Measurements from ENCODE around the gene C1QTNF12.

Gene C1QTNF12

DNA sequence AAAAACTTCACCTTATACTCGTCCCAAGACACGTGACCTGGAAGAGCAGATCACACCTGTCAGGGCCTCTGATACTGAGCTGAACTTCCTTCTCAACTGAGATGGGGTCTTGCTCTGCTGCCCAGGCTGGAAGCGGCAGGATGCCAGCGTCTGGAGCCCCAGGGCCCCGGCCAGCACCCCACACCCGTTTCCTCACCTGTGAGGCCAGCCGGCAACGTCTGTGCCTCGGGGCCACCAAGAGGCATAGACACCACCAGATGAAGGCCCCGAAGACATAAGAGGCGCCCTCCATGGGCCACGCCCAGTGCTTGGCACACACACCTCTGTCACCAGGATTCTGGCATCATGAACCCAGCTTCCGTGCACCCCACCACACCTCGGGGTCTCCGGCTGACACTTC lies 23.2 kb downstream of the C1QTNF12 start:
- Histone ChIP-seq H3K27ac (ENCODE audit: low read depth, low read length) (no peak overlapping the region), H3K4me3 (ENCODE audit: low read depth in 1 of 5, low read length in 5 of 5) (no peak overlapping the region), H3K9me3 (ENCODE audit: control insufficient read depth in 5 of 5, low read length in 5 of 5) (no peaks in the 10 kb centered on the region), H3K27me3 (ENCODE audit: control insufficient read depth in 5 of 5, insufficient read depth in 4 of 5, low read length in 5 of 5) (no peaks in the 10 kb centered on the region), H3K9ac (ENCODE audit: low read length in 5 of 5) (no peak overlapping the region), H3K4me1 (ENCODE audit: control insufficient read depth in 5 of 5, insufficient read depth in 5 of 5, low read length in 5 of 5) (no peaks in the 10 kb centered on the region), H3K36me3 (ENCODE audit: control insufficient read depth in 5 of 5, insufficient read depth in 5 of 5, low read length in 5 of 5) (peaks cover 0 to 96% (median 85%) of the 10 kb centered on the region in 5 donors)

DNA sequence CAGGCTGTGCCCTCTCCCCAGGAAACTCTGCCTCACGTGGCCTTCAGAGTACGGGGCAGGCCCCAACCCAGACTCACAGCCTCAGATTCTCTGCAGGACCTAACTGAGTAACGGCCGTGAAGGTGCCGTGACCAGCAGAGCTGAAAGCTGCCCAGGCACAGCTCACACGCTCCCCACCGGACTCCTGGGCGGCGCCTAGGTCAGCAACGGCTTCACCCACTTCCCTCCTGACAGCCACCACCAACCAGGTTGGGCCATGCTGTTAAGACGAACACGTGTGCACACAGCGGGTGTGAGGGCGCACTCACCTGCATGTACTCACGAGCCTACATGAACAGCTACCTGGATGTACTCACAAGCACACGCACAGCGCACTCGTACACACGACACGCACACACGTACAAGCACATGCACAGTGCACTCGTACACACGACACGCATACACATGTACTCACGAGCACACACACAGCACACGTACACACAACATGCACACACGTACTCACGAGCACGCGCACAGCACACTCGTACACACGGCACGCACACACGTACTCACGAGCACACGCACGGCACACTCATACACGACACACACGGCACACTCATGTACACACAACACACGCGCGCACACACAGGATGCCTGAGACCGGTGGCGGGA lies 23.8 kb downstream of the C1QTNF12 start:
- Histone ChIP-seq H3K4me1 (ENCODE audit: control insufficient read depth in 5 of 5, insufficient read depth in 5 of 5, low read length in 5 of 5) (peaks cover 0 to 1% (median 0%) of the 10 kb centered on the region in 5 donors), H3K4me3 (ENCODE audit: low read depth in 1 of 5, low read length in 5 of 5) (no peak overlapping the region), H3K27ac (ENCODE audit: low read depth, low read length) (no peak overlapping the region), H3K9me3 (ENCODE audit: control insufficient read depth in 5 of 5, low read length in 5 of 5) (no peaks in the 10 kb centered on the region), H3K36me3 (ENCODE audit: control insufficient read depth in 5 of 5, insufficient read depth in 5 of 5, low read length in 5 of 5) (peaks cover 0 to 96% (median 85%) of the 10 kb centered on the region in 5 donors), H3K27me3 (ENCODE audit: control insufficient read depth in 5 of 5, insufficient read depth in 4 of 5, low read length in 5 of 5) (no peaks in the 10 kb centered on the region), H3K9ac (ENCODE audit: low read length in 5 of 5) (no peak overlapping the region)

DNA sequence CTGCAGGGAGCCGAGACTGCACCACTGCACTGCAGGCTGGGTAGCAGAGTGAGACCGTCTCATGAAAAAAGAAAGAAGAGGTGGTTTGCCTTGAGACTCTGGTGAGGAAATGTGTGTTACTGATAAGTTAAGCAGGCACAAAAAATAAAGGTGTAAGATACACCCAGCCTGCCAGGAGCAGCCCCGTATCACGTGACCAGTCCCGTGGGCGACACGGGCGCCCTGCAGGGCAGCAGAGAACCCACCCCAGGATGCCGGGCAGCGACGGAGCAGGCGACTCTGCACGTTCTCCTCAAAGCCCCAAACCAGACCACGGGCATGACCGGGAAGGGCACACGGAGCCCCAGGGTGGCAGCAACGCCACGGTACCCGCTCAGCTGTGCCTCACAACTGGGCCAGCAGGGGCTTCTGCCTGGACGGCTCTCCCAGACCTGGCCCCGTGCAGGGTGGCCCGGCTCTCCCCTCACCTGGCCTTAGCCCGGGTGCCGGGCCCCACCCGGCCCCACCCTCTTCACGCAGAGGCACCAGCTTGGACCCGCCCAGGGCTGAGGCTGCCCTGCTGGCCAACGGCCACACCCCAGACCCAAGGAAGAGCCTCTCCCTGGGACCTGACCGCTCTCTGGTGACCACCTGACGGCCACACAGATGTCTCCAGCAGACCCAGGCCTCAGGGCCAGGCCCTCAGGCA lies 24.5 kb downstream of the C1QTNF12 start:
- Histone ChIP-seq H3K27ac (ENCODE audit: low read depth, low read length) (no peak overlapping the region), H3K4me3 (ENCODE audit: low read depth in 1 of 5, low read length in 5 of 5) (no peak overlapping the region), H3K9ac (ENCODE audit: low read length in 5 of 5) (no peak overlapping the region), H3K4me1 (ENCODE audit: control insufficient read depth in 5 of 5, insufficient read depth in 5 of 5, low read length in 5 of 5) (peaks cover 0 to 5% (median under 1%) of the 10 kb centered on the region in 5 donors), H3K9me3 (ENCODE audit: control insufficient read depth in 5 of 5, low read length in 5 of 5) (no peaks in the 10 kb centered on the region), H3K36me3 (ENCODE audit: control insufficient read depth in 5 of 5, insufficient read depth in 5 of 5, low read length in 5 of 5) (peaks cover 0 to 97% (median 86%) of the 10 kb centered on the region in 5 donors), H3K27me3 (ENCODE audit: control insufficient read depth in 5 of 5, insufficient read depth in 4 of 5, low read length in 5 of 5) (no peaks in the 10 kb centered on the region)

DNA sequence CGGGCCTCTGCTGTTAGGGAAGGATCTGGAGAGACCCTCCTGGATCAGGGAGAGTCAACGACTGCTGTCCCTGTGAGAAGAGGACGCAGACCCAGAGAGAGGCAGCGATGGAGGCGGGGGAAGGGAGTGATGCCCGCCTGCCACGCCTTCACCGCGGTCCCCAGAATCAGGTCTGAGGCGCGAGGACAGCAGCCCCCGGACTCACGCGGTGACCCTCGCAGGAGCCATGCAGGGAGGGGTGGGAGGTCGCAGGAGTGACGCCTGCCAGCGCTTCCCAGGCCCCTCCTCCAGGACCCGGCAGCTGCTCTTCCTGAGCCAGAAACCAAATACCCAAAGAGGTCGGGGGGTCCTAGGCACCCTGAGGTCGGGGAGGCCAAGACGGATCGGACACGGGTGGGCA lies 26.3 kb downstream of the C1QTNF12 start:
- no peak overlapping the region for H3K9ac ChIP-seq (ENCODE audit: low read length in 5 of 5)
- peaks cover 0 to 93% (median 73%) of the 10 kb centered on the region in 5 donors for H3K36me3 ChIP-seq (ENCODE audit: control insufficient read depth in 5 of 5, insufficient read depth in 5 of 5, low read length in 5 of 5)
- no peaks in the 10 kb centered on the region for H3K9me3 ChIP-seq (ENCODE audit: control insufficient read depth in 5 of 5, low read length in 5 of 5)
- H3K27me3 ChIP-seq (ENCODE audit: control insufficient read depth in 5 of 5, insufficient read depth in 4 of 5, low read length in 5 of 5) = no peaks in the 10 kb centered on the region
- no peak overlapping the region for H3K4me3 ChIP-seq (ENCODE audit: low read depth in 1 of 5, low read length in 5 of 5)
- H3K27ac ChIP-seq (ENCODE audit: low read depth, low read length) = no peak overlapping the region
- H3K4me1 ChIP-seq (ENCODE audit: control insufficient read depth in 5 of 5, insufficient read depth in 5 of 5, low read length in 5 of 5) = peaks cover 0 to 22% (median 10%) of the 10 kb centered on the region in 5 donors

DNA sequence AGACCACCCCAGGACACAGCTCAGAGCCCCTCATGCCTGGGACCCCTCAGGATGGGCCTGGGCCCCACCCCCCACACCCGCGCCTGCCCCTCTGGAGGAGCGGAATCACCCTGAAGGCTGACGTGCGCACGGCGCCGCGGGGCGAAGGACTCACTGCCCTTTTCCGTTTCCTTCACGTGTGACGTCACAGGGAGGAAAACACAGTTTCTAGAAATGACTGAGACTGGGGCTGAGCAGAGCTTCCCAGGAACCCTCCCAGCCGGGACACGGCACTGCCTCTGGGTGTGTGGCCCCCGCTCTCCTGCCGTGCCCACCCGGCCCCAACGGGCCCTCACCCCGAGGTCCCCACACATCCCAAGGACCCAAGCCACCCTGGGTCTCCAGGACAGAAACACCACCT lies 27.2 kb downstream of the C1QTNF12 start:
- H3K4me1 ChIP-seq (ENCODE audit: control insufficient read depth in 5 of 5, insufficient read depth in 5 of 5, low read length in 5 of 5) = peaks cover 0 to 31% (median 18%) of the 10 kb centered on the region in 5 donors
- H3K9me3 ChIP-seq (ENCODE audit: control insufficient read depth in 5 of 5, low read length in 5 of 5) = no peaks in the 10 kb centered on the region
- H3K27me3 ChIP-seq (ENCODE audit: control insufficient read depth in 5 of 5, insufficient read depth in 4 of 5, low read length in 5 of 5) = no peaks in the 10 kb centered on the region
- peaks cover 0 to 84% (median 65%) of the 10 kb centered on the region in 5 donors for H3K36me3 ChIP-seq (ENCODE audit: control insufficient read depth in 5 of 5, insufficient read depth in 5 of 5, low read length in 5 of 5)
- no peak overlapping the region for H3K4me3 ChIP-seq (ENCODE audit: low read depth in 1 of 5, low read length in 5 of 5)
- peak overlapping the region; percentile 30 for H3K27ac ChIP-seq (ENCODE audit: low read depth, low read length)
- H3K9ac ChIP-seq (ENCODE audit: low read length in 5 of 5) = no peak overlapping the region

DNA sequence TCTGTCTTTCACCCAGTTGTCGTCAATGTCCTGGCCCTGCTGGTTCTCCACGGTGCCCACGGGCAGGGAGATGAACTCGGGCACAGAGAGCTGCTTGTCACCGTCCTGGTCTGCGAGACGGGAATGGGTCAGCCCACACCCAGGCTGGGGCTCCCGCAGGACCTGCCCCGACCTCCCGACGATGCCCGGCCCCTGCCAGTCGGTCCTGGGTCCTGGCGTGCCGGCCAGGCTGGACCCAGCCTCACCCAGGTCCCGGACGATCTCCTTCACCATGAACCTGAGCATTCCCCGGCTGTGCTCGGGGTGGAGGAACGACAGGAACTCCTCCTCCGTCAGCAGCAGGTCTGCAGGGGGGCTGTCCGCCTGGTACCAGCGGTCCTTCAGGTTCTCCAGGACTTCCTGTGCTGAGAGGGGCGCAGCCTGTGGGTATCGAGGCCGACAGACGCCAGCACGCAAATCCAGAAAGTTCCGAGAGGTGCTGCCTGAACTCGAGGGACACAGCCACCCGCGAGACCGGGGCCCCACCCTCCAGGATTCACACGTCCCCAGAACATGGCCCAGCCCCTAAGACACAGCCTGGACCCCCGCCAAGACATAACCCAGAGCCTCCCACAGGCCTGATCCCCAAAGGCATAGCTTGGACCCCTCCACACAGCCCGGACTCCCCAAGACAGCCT lies 27.9 kb downstream of the C1QTNF12 start:
- Histone ChIP-seq H3K4me3 (ENCODE audit: low read depth in 1 of 5, low read length in 5 of 5) (no peak overlapping the region), H3K9me3 (ENCODE audit: control insufficient read depth in 5 of 5, low read length in 5 of 5) (no peaks in the 10 kb centered on the region), H3K9ac (ENCODE audit: low read length in 5 of 5) (no peak overlapping the region), H3K4me1 (ENCODE audit: control insufficient read depth in 5 of 5, insufficient read depth in 5 of 5, low read length in 5 of 5) (peaks cover 0 to 36% (median 24%) of the 10 kb centered on the region in 5 donors), H3K27ac (ENCODE audit: low read depth, low read length) (peak overlapping the region; percentile 30), H3K27me3 (ENCODE audit: control insufficient read depth in 5 of 5, insufficient read depth in 4 of 5, low read length in 5 of 5) (no peaks in the 10 kb centered on the region), H3K36me3 (ENCODE audit: control insufficient read depth in 5 of 5, insufficient read depth in 5 of 5, low read length in 5 of 5) (peaks cover 0 to 79% (median 62%) of the 10 kb centered on the region in 5 donors)

DNA sequence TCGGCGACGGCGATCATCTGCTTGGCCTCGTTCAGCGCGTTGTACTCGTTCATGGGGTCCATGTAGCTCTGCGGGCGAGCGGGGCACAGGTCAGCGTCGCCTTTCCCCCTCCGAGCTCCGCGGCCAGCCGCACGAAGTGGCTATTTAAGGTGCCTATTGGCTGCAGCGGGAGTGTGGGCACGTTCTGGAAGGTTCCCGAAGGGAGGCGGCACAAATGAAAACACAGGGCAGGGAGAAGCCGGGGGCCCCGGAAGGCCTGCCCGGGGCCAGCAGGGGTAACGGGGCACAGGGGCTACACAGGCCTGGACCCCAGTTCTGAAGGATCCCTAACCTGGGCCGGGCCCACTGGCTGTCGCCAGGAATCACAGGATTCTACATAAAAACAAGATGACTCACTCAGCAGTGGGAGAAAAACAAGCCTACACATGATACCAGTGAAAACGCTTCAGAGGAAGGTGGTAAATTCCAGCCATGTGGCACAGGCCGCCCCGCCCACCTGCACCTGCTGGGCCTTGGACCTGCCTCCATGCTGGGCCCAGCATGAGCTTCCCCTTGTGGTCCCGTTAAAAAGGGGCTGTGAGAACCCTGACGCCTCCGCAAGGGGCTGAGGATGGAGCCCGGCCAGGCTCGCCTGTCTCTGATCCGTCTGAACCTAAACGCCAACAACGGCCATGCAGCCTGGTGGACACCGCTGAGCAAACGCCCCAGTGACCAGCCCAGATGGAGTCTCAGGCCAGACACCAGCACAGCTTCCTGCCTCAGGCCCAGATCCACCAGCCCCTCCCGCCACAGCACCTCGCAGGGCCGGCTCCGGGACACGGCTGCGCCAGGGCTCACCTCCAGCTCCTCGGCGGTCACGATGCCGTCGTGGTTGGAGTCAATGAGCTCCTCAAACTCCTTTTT lies 28.6 kb downstream of the C1QTNF12 start:
- no peak overlapping the region for H3K9ac ChIP-seq (ENCODE audit: low read length in 5 of 5)
- no peaks in the 10 kb centered on the region for H3K9me3 ChIP-seq (ENCODE audit: control insufficient read depth in 5 of 5, low read length in 5 of 5)
- peaks cover 0 to 72% (median 56%) of the 10 kb centered on the region in 5 donors for H3K36me3 ChIP-seq (ENCODE audit: control insufficient read depth in 5 of 5, insufficient read depth in 5 of 5, low read length in 5 of 5)
- H3K4me1 ChIP-seq (ENCODE audit: control insufficient read depth in 5 of 5, insufficient read depth in 5 of 5, low read length in 5 of 5) = peaks cover 0 to 42% (median 30%) of the 10 kb centered on the region in 5 donors
- H3K4me3 ChIP-seq (ENCODE audit: low read depth in 1 of 5, low read length in 5 of 5) = no peak overlapping the region
- peak overlapping the region; percentile 30 for H3K27ac ChIP-seq (ENCODE audit: low read depth, low read length)
- H3K27me3 ChIP-seq (ENCODE audit: control insufficient read depth in 5 of 5, insufficient read depth in 4 of 5, low read length in 5 of 5) = no peaks in the 10 kb centered on the region

DNA sequence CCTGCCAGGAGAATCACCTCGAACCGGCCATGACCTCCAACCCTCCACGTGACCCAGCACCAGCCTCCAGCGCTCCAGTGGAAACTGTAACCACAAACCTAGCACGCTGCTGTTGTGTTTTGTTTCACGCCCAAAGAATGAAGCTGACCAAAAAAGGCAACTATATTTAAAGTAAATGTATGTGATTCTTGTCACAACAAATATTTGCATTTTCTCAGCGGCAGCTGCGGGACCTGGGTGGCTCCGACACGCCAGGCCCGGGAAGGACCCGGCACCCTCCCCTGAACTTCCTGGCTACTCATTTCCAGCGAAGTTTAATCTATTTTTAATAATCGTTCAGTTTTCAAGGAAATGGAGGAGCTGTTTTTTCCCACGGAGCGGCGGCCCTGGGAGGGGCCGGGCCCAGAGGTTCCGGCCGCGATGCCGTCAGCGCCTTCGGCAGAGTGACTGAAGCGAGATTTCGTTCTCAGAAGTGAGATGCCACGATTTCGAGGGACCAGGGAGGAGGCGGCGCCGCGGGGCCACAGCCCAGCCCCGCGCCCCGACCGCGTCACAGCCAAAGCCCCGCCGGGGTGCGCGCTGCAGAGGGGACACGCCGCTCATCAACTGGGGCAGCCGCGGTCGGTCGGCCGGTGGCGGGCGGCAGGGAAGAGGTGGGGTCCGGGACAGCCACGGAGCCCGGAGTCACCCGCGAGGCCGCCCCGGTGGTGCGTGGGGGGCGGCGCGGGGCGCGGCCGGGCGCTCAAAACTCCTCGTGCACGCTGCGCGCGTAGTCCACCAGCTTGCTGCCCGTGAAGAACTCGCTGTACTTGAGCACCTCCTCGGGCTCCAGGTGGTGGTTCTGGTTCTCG lies 29.5 kb downstream of the C1QTNF12 start:
- peak overlapping the region in 2 of 5 donors; percentile 26 to 63 for H3K9ac ChIP-seq (ENCODE audit: low read length in 5 of 5)
- H3K27me3 ChIP-seq (ENCODE audit: control insufficient read depth in 5 of 5, insufficient read depth in 4 of 5, low read length in 5 of 5) = peaks cover 0 to 2% (median 0%) of the 10 kb centered on the region in 5 donors
- no peaks in the 10 kb centered on the region for H3K9me3 ChIP-seq (ENCODE audit: control insufficient read depth in 5 of 5, low read length in 5 of 5)
- peaks cover 0 to 49% (median 32%) of the 10 kb centered on the region in 5 donors for H3K4me1 ChIP-seq (ENCODE audit: control insufficient read depth in 5 of 5, insufficient read depth in 5 of 5, low read length in 5 of 5)
- peaks cover 0 to 63% (median 48%) of the 10 kb centered on the region in 5 donors for H3K36me3 ChIP-seq (ENCODE audit: control insufficient read depth in 5 of 5, insufficient read depth in 5 of 5, low read length in 5 of 5)
- H3K4me3 ChIP-seq (ENCODE audit: low read depth in 1 of 5, low read length in 5 of 5) = no peak overlapping the region
- H3K27ac ChIP-seq (ENCODE audit: low read depth, low read length) = peak overlapping the region; percentile 72

All from subcutaneous abdominal adipose tissue (tissue), 5 donors.